GM21619 (cell line): Measurements from ENCODE around the gene OSBPL5.

Source experiments
- ATAC-seq: cut with Tn5 transposase; IDR thresholded peaks from one replicate; pipeline ENCODE4 v1.9.1; 2021; ENCODE audit not compliant: unreplicated experiment

The OSBPL5 gene

GRCh38 chr11:3104961-3105790 lies 59.9 kb downstream of the OSBPL5 start:
- ATAC-seq = no peak

- ATAC-seq = no peak
These were observed 60.9 kb downstream of the OSBPL5 start for GRCh38 chr11:3104051-3104714.

- no peak for ATAC-seq
These were observed 62.0 kb downstream of the OSBPL5 start for GRCh38 chr11:3103076-3103475.

- no peak for ATAC-seq
These were observed 62.5 kb downstream of the OSBPL5 start for GRCh38 chr11:3102641-3102921.

- ATAC-seq = no peak
These were observed 63.0 kb downstream of the OSBPL5 start for GRCh38 chr11:3101921-3102640.

GRCh38 chr11:3099178-3099577 lies 65.9 kb downstream of the OSBPL5 start:
- no peak for ATAC-seq

GRCh38 chr11:3096909-3097530 lies 68.1 kb downstream of the OSBPL5 start:
- ATAC-seq = no peak

GRCh38 chr11:3095712-3096361 lies 69.3 kb downstream of the OSBPL5 start:
- no peak for ATAC-seq

- ATAC-seq = no peak
These were observed 70.8 kb downstream of the OSBPL5 start for GRCh38 chr11:3094223-3094824.

- no peak for ATAC-seq
These were observed 71.6 kb downstream of the OSBPL5 start for GRCh38 chr11:3093281-3094191.

GRCh38 chr11:3092603-3093141 lies 72.4 kb downstream of the OSBPL5 start:
- no peak for ATAC-seq

- peak; percentile 69 for ATAC-seq
These were observed 73.1 kb downstream of the OSBPL5 start for GRCh38 chr11:3091846-3092602.

GRCh38 chr11:3091081-3091845 lies 73.8 kb downstream of the OSBPL5 start:
- ATAC-seq = no peak

GRCh38 chr11:3090096-3090901 lies 74.8 kb downstream of the OSBPL5 start:
- ATAC-seq = no peak

- ATAC-seq = no peak
These were observed 75.7 kb downstream of the OSBPL5 start for GRCh38 chr11:3089236-3090061.

GRCh38 chr11:3088806-3089205 lies 76.3 kb downstream of the OSBPL5 start:
- ATAC-seq = no peak
